GM21515 (cell line): ENCODE results near the gene WWOX.

Experiments used
- ATAC-seq: cut with Tn5 transposase; IDR thresholded peaks from one replicate; pipeline ENCODE4 v1.9.1; 2021; ENCODE audit not compliant: unreplicated experiment

Gene WWOX

DNA sequence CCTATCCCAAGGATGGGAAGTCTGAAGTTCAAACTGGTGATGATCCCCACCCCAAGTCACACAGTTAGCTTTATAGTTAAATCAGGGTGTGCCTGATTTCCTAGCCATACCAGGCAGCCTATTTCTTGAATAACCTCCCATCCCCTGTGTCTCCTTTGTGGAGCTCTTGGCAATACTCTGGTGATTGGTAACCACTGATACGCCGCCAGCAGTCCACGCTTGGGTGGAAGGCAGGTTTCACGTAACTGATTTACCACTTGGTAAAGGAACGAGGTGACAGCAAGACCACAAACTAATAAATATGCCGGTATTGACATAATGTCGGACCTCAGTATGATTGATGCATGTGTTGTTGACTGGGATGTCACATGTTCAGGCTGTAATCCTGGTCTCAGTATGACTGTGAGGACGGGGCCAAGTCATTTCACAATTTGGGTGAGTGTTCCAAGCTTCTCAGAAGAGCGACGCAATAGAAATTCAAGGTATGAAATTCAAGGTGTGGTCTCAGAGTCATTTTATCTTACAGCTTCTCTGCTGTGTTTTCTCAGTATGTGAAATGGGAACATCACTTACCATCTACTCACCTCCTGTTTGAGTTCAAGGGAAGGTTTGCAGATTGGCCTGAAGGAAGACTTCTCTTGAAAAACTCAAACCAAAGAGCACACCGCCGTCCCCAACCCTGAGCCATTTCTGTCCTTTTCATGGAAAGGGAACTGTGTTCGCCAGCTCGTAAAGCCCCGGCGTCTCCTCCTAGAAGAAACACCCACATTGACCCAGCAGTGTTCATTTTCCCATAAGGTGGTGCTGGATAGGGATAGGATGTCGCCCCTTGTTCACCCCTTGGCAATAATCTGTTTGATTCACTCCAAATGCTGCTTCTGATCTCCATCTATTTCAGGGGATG is 678.9 kb downstream of the WWOX start:
- ATAC-seq: no peak

DNA sequence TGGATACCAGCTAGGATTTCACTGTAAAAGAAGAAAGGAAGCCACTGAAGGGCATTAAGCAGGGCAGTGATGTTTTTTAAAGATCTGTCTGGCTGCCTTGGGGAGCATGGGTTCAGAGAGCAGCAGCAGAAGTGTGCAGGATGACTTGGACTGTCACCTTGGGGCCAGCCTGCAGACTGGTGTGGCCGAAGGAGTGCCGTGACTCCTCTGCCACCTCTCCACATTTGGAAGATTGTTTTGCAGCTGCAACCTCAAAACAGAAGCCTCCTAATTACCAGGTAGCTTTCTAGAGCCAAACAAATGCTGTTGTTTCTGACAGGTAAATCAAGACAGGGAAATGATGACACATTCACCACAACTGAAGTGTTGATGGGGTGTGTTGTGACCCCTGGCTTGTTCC is 681.4 kb downstream of the WWOX start:
- ATAC-seq: no peak

DNA sequence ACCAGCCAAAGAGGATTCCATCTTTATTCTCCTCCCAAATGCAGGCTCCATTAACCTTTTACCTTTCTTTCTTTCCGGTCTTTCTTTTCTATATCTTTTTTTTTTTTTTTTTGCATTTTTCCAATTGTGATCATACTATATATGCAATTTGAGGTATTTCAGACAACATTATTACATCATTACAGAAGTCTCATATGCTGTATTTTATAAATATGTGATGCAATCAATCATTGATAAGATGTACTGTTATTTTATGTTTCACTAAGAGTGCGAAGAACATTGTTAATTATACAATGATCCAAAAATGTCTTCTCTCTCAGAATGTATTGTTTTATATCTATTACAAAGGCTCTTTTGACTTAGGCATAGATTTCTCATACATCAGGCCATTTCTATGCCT is 683.1 kb downstream of the WWOX start:
- ATAC-seq: no peak

DNA sequence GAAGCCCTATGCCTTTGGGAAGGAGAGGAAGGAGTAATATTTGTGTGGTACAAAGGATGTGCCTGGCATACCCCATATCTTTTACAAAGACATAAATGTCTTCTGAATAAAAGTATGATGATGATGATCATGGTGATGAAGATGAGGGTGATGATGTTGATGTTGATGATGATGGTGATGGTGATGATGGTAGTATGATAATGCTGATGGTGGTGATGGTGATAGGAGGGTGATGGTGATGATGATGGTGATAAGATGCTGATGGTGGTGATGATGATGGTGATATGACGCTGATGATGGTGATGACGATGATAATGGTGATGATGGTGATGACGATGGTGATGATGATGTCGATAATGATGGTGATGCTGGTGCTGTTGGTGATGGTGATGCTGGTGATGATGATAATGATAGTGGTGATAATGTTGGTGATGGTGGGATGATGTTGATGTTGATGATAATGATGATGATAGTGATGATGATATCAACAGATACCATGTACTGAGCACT is 684.2 kb downstream of the WWOX start:
- ATAC-seq: no peak

DNA sequence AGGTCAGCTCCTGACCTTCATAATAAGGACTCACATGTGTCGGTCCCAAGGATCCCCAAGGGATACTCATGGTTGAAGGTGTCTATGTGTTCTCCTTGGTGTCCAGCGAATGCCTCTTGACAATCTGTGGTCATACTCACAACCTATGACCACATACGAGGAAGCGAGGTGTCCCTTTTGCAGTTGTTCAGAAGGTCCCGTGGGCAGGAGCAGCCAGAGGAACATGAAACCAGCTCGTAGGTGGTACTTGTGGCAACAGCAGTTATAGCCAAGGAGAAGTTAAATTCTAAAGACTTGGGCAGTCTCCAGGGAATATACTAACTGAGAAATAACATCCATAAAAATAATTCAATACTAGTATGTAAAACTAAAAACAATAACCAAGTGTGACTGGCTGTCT is 685.3 kb downstream of the WWOX start:
- no peak for ATAC-seq

DNA sequence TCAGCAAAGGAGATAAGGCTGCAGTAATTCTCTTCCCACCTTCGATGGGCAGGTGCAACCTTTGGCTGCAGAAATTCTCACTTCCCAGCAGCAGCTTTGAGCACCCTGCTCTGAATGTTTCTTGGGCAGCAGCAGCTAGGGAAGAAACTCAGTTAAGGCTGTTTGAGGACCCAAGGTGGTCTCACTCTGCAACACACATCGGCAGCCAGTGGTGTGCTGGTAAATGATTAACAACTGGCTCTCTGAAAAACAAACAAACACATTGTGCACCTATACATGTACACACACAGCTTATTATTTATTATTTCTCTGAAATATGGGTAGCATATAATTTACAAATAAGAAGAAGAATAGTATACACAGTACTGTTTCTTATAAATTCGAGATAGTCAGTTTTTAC is 685.8 kb downstream of the WWOX start:
- no peak for ATAC-seq

DNA sequence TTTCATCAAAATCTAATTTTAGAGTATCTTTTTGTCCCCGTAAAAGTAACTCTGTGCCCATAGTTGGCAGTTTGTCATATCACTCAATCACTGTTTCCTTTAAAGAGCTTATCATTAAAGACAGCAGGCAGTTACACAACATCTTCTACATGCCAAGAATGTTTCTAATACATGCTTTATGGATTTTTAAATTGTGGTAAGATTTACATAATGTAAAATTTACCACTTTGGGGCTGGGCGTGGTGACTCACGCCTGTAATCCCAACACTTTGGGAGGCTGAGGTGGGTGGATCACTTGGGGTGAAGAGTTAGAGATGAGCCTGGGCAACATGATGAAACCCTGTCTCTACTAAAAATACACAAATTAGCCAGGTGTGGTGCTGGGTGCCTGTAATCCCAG is 687.2 kb downstream of the WWOX start:
- no peak for ATAC-seq

DNA sequence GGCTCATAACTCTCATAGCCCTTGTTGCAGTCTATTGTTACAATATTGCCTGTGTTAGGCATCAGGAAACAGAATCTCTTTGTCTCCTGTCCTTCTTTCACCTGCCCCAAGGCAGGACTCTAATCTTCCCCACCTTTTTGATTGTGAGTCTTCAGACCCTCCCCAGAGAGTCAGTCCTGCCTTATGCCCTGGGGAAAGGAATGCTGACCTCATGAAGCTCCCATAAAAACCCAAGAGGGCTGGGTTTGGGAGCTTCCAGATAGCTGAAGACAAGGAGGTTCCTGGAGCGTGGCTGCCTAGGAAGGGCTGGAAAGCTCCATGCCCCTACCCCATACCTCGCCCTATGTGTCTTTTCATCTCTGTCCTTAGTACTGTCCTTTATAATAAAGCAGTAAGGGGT is 688.8 kb downstream of the WWOX start:
- ATAC-seq: no peak

DNA sequence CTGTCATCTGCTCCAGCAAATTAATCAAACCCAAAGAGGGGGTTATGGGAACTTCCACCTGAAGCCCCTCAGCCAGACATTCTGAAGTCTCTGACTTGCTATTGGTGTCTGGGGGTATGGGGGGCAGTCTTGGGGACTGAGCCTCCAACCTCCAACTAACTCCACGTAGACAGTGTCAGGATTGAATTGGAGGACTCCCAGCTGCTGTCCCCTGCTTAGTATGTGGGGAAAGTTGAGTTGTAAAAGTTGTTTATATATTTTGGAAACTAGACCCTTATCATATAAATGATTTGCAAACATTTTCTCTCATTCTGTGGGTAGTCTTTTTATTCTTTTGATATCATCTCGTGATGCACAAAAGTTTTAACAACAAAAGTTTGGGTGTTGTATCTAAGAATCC is 689.2 kb downstream of the WWOX start:
- ATAC-seq: no peak

DNA sequence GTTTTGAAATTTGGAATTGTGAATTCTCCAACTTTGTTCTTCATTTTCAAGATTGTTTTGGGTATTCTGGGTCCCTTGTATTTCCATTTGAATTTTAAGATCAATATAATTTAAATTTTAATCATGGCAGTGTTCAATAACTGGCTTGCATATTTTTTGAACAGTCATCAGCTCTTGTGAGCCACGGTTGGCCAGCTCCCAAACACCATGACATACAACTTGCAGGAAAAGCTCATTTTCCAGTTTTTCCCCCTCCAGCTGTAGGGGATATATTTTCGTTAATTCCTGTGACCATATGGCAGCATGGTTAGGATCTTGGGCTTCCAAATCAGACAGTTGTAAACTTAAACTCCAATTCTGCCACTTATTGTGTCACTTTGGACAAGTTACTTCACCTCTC is 690.1 kb downstream of the WWOX start:
- no peak for ATAC-seq

DNA sequence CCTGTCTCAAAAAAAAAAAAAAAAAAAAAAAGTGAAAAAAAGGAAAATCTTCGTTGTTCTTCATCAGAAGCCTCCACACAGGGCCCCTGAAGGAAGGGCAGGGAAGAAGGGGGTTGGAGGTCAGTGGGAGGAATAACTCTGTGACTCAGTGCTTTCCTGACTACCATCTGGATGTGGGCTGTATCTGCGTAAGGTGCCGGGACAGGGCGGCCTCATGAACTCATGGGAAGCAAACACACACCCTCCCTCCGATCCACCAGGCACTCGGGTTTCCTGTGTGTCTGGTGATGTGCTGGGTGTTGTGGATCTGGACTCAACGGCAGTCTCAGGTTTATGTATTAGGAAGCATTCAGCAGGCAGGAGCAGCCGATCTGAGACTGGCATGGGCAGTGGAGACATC is 691.6 kb downstream of the WWOX start:
- no peak for ATAC-seq

DNA sequence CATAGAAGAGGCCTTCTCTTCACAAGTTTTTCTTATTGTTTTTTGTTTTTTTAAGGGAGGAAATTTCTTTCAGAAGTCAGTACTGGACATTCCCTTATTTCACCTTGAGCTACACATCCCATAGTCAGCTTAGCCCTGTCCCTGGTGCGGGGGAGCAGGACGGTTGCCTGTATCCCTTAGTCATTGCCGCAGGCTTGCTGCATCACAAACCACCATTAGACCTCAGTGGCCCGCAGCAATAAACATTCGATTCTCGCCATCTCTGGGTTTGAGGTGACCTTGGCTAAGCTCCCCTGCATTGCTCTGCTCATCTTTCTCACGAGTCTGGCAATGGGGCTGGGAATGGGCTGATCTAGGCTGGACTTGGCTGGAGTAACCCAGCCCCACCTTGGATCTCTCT is 692.5 kb downstream of the WWOX start:
- no peak for ATAC-seq

DNA sequence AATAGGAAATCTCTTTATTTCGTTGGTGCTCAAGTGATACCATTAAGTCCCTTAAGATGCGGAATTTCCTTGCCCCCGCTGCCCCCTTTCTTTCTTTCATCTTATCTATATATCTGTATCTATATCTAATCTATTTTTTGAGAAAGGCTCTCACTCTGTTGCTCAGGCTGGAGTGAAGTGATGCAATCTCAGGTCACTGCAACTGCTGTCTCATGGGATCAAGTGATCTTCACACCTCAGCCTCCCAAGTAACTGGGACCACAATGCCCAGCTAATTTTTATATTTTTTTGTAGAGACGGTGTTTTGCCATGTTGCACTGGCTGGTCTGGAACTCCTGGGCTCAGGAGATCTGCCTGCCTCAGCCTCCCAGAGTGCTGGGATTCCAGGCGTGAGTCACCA is 693.5 kb downstream of the WWOX start:
- ATAC-seq: no peak

DNA sequence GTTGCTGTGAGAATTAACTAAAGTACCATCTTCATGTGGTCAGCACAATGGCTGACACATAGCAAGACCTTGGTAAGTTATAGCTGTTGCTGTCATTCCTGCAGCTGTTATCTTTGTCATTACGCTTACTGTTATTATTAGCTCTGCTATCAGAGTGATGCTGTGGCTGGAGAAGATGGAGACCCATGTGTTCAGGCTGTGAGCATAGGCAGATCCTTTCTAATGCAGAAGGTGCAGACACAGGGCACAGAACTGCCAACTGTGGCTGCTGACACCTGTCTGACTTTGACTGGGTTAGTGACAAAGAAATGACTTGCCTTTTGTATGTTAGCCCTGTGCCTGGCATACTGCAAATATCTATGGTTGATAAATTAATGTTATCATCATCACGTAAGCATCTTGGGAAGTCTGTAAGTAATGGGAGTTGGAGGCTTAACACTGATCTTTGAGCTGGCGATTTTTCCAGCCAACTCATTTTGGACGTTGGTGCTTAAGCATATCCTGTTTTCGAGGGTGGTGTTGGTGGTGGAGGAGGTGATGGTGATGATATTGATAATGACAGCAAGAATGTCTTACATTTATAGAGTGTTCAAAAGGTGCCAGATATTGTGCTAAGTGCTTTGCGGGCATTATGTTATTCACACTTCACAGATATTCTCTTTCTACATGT is 695.3 kb downstream of the WWOX start:
- no peak for ATAC-seq

DNA sequence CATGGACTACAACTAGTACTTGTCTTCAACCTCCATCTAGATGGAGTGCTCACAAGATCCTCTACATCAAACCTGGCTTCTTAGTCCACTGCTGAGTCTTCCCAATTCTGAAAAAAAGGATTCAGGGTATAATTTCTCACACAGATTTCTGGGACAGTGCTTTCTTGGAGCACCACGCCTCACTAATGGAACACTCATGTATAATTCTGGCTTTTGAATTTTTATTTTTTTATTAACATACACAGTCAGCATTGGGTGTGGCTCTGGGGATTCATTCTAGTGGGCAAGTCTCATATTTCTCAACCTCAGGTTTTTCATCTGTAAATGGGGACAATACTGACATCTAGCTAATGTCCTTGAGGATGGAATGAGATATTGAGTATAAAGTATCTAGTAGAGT is 696.0 kb downstream of the WWOX start:
- no peak for ATAC-seq

DNA sequence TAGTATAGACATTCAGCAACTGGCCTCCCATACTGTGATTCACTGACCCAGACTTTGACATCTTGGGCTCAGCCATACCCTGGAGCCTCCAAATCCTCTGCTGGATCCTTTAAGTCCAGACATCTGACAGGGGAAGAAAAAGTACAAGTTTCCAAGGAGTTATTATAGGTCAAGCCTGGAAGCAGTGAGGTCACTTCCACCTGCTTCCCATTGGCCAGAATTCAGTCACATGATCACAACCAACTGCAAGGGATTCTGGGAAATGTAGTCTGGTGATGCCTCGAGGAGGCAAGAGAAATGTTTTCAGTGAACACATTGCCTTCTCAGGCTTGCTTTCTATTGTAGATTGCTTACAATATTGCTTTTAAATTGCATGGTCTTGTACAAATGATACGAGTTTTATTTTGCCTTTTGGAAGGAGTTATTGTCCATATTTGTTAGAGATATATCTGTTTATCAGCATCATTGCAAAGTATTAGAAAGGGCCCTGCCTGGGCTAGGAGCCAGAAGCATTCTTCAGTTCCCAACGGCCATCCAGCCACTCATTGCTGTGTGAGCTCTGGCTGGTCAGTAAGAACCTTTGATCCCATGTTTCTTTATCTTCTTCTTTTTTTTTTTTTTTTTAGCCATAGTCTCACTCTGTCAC is 696.9 kb downstream of the WWOX start:
- ATAC-seq: no peak

DNA sequence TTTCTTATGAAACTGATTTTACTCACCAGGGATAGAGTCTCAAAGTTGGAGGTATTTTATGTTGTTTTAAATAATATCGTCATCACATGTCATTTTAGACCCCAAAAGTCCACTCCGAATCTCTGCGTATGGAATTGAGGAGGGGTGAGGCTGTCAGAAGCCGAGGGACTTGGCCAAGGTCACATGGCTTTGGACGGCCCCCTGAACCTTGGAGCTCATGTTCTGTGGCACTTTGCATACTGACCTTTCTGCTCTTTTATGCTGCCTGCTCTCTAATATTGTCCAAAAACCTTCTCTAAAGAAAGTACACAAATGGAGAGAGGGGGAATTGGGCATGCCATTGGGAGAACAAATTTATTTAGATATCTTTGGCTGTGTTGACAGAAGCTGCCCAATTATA is 700.0 kb downstream of the WWOX start:
- ATAC-seq: no peak

DNA sequence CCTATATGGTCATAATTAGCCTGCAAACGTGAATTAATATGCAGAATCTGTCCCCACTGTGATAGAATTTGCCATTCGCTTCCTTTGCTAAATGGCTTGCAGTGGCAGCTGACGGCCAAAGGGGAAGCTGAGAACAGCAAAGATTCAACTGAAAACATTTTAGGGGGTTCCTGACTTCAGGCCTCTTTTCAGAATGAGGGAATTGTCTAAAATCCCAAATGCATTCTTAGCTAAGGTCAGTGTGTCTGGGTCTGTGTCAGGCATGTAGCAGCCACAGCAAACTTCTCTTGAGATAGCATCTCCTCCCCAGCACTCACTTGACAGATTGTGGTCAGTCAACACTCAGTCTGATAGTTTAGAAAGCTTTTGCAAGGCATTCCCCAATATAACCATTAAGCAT is 701.1 kb downstream of the WWOX start:
- ATAC-seq: no peak

DNA sequence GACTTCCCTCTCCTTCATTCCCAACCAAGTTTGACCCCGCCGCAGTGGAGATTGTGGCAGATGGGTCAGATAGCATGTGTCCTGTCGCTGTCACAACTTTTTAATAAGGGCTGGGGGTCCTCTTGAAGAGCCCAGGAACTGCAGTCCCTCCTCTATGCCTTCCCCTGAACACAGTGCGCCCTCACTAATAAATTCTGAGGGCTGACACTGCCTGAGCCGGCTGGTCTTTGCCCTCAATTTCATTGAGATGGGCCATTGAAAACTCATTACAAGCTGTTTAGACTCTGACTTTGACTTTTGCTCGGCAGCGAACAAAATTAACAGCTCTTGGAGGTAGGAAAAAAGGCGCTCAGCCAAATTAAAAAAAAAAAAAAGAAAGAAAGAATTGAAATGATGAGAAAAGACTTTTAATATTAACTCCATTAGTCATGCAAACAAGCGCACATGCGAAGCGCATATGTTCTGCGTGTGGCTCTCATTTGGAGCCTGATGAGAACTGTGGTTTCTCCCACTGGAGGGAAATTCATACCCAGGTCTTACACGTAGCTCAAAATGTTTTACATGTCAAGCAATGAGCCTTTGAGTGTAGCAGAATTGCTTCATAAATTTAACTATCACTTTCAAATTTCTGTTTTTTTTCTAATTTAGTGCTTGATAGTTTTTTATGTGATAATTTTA is 704.7 kb downstream of the WWOX start:
- ATAC-seq: no peak

DNA sequence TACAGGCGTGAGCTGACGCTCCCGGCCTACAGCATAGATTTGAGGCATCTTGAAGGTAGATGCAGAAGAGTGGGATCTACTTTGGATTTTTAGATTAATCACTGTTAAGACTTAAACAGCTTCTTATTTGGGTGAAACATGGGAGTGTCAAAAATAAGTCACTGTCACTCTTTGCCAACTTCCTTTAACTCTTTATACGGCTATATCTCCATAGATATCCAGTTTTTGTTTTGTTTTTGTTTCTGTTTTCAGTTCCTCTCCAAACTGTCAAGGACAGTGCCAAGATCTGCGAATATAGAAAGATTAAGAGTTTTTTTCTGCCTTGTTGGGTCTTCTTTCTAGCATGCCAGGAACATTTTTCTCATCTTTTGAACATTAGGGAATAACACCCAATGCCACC is 706.1 kb downstream of the WWOX start:
- no peak for ATAC-seq

DNA sequence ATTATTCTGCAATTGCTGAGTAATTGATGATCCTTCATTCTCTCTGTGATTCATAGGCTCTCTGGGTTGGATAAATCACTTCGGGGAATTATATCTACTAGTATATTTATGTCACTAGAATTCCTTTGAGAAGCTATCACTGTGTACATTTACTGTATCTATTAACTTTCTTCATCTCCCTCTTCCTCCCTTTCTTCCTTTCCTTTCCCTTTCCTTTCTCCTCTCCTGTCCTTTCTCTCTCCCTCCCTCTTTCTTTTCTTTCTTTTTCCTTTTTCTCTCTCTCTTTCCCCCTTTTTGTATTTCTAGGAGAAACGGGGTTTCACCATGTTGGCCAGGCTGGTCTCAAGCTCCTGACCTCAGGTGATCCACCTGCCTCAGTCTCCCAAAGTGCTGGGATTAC is 711.8 kb downstream of the WWOX start:
- ATAC-seq: no peak
